HEK293 (cell line): ENCODE measurements around the gene SYT10.
A peak's percentile ranks its signal among the peaks of the same experiment; 100 is the strongest.

Experiments
- CTCF ChIA-PET: fragments of 350-600 bp; formaldehyde crosslinking; extraction: SDS; loops from one replicate; lab custom pipeline; 2021; ENCODE audit warnings: antibody characterized with exemption; lab: Yijun Ruan, JAX
- POLR2A ChIA-PET: fragments of 300-600 bp; formaldehyde crosslinking; extraction: SDS; loops from one replicate; lab custom pipeline; 2020; ENCODE audit warnings: antibody characterized with exemption, inconsistent platforms; lab: Yijun Ruan, JAX
- H3K27ac ChIP-seq: fragments of 200-500 bp; sonication (Bioruptor generic); 2 replicates; pipeline ENCODE4 v1.5.1; 2014; ENCODE audit warnings: low read depth, low read length, control low read depth, inconsistent platforms; ENCODE audit errors: extremely low read depth
- H3K36me3 ChIP-seq, 2 experiments: fragments of 200-500 bp in 1 of 2; sonication (Bioruptor generic) in 1 of 2; 1 replicate in 1 of 2; 2 replicates in 1 of 2; pipeline ENCODE4 v1.5.1; 2014 to 2017; ENCODE audit warnings: inconsistent platforms in 2 of 2, low read length in 2 of 2; ENCODE audit not compliant: control insufficient read depth in 2 of 2, insufficient read depth in 1 of 2
- H3K4me1 ChIP-seq: fragments of 200-500 bp; sonication (Bioruptor generic); 2 replicates; pipeline ENCODE4 v1.5.1; 2014; ENCODE audit warnings: mild to moderate bottlenecking, low read length, inconsistent platforms; ENCODE audit not compliant: control insufficient read depth, insufficient read depth
- H3K4me3 ChIP-seq: 2 replicates; pipeline ENCODE4 v1.5.1; 2011; ENCODE audit warnings: low read depth, mild to moderate bottlenecking, control low read depth, low read length, moderate library complexity
- H3K9me3 ChIP-seq: fragments of 200-500 bp; sonication (Bioruptor generic); 2 replicates; pipeline ENCODE4 v1.5.1; 2014; ENCODE audit warnings: low read depth, low read length, inconsistent platforms; ENCODE audit not compliant: control insufficient read depth, insufficient read depth
- BCL11B ChIP-seq: fragments of 450-650 bp; formaldehyde crosslinking; IDR thresholded peaks from 2 replicates; pipeline ENCODE4 v1.5.1; 2016; ENCODE audit warnings: low read depth, missing biosample characterization, missing genetic modification characterization
- GLI2 ChIP-seq: fragments of 450-650 bp; formaldehyde crosslinking; IDR thresholded peaks from 2 replicates; pipeline ENCODE4; 2017; ENCODE audit warnings: missing biosample characterization, missing genetic modification characterization, low read depth, borderline replicate concordance
- PRDM1 ChIP-seq: fragments of 450-650 bp; formaldehyde crosslinking; IDR thresholded peaks from 2 replicates; pipeline ENCODE4; 2016; ENCODE audit warnings: missing biosample characterization, missing genetic modification characterization
- SCRT1 ChIP-seq: fragments of 450-650 bp; formaldehyde crosslinking; IDR thresholded peaks from 2 replicates; pipeline ENCODE4 v1.5.1; 2016; ENCODE audit warnings: missing biosample characterization, missing genetic modification characterization, borderline replicate concordance
- YY1 ChIP-seq: fragments of 450-650 bp; formaldehyde crosslinking; IDR thresholded peaks from 2 replicates; pipeline ENCODE4 v1.5.1; 2018; ENCODE audit warnings: missing biosample characterization, missing genetic modification characterization
- ZNF155 ChIP-seq: fragments of 450-650 bp; formaldehyde crosslinking; IDR thresholded peaks from 2 replicates; pipeline ENCODE4 v1.5.1; 2016; ENCODE audit warnings: missing biosample characterization, missing genetic modification characterization
- ZNF175 ChIP-seq: fragments of 450-650 bp; formaldehyde crosslinking; IDR thresholded peaks from 2 replicates; pipeline ENCODE4 v1.5.1; 2016; ENCODE audit warnings: missing biosample characterization, missing genetic modification characterization
- ZNF266 ChIP-seq: fragments of 450-650 bp; formaldehyde crosslinking; IDR thresholded peaks from 2 replicates; pipeline ENCODE4 v1.5.1; 2016; ENCODE audit warnings: missing biosample characterization, missing genetic modification characterization, low read depth
- ZNF302 ChIP-seq: fragments of 450-650 bp; formaldehyde crosslinking; IDR thresholded peaks from 2 replicates; pipeline ENCODE4 v1.5.1; 2016; ENCODE audit warnings: missing biosample characterization, missing genetic modification characterization, low read depth
- ZNF394 ChIP-seq: fragments of 450-650 bp; formaldehyde crosslinking; IDR thresholded peaks from 2 replicates; pipeline ENCODE4 v1.5.1; 2016; ENCODE audit warnings: missing biosample characterization, missing genetic modification characterization, mild to moderate bottlenecking, moderate library complexity, borderline replicate concordance
- ZNF426 ChIP-seq: fragments of 450-650 bp; formaldehyde crosslinking; IDR thresholded peaks from 2 replicates; pipeline ENCODE4 v1.5.1; 2017; ENCODE audit warnings: missing biosample characterization, missing genetic modification characterization, mild to moderate bottlenecking, inconsistent platforms, moderate library complexity
- ZNF521 ChIP-seq: fragments of 450-650 bp; formaldehyde crosslinking; IDR thresholded peaks from 2 replicates; pipeline ENCODE4 v1.5.1; 2017; ENCODE audit warnings: missing biosample characterization, mild to moderate bottlenecking, missing genetic modification characterization
- ZNF530 ChIP-seq: fragments of 450-650 bp; formaldehyde crosslinking; IDR thresholded peaks from 2 replicates; pipeline ENCODE4 v1.5.1; 2016; ENCODE audit warnings: low read depth, missing biosample characterization, missing genetic modification characterization
- ZNF623 ChIP-seq: fragments of 450-650 bp; formaldehyde crosslinking; IDR thresholded peaks from 2 replicates; pipeline ENCODE4 v1.5.1; 2016; ENCODE audit warnings: missing biosample characterization, missing genetic modification characterization
- ZNF626 ChIP-seq: fragments of 450-650 bp; sonication (Bioruptor Pico); formaldehyde crosslinking; IDR thresholded peaks from 2 replicates; pipeline ENCODE4 v1.5.1; 2018; ENCODE audit warnings: missing biosample characterization, missing genetic modification characterization, inconsistent platforms
- ZNF664 ChIP-seq: fragments of 450-650 bp; formaldehyde crosslinking; IDR thresholded peaks from 2 replicates; pipeline ENCODE4 v1.5.1; 2016; ENCODE audit warnings: missing biosample characterization, missing genetic modification characterization
- ZNF76 ChIP-seq: fragments of 450-650 bp; formaldehyde crosslinking; IDR thresholded peaks from 2 replicates; pipeline ENCODE4; 2016; ENCODE audit warnings: low read depth, missing biosample characterization, missing genetic modification characterization, borderline replicate concordance
- ZNF830 ChIP-seq: fragments of 450-650 bp; IDR thresholded peaks from 2 replicates; pipeline ENCODE4 v1.5.0; 2018; ENCODE audit warnings: missing biosample characterization, missing genetic modification characterization, low read depth, mild to moderate bottlenecking, moderate library complexity
- TF ChIP-seq, protein P1 (sequence below): fragments of 450-650 bp; formaldehyde crosslinking; IDR thresholded peaks from 2 replicates; pipeline ENCODE4 v1.5.1; 2016; ENCODE audit warnings: missing biosample characterization, missing genetic modification characterization, low read depth
- TF ChIP-seq, protein P2 (sequence below): fragments of 450-650 bp; formaldehyde crosslinking; conservative IDR thresholded peaks from 2 replicates; pipeline ENCODE4 v1.5.1; 2016; ENCODE audit warnings: low read depth, missing biosample characterization, missing genetic modification characterization

Gene SYT10

GRCh38 chr12:33431648-33432047 lies 8.0 kb downstream of the SYT10 start:
- H3K27ac ChIP-seq = no peak overlapping the region
- POLR2A ChIA-PET = no interaction called here
- H3K4me3 ChIP-seq = no peak overlapping the region
- no peaks in the 10 kb centered on the region for H3K9me3 ChIP-seq
- CTCF ChIA-PET = no interaction called here
- no peaks in the 10 kb centered on the region for H3K4me1 ChIP-seq
- H3K36me3 ChIP-seq = no peaks in the 10 kb centered on the region
- TF ChIP-seq GLI2 (tag by site-specific recombination) = no peak
- TF ChIP-seq ZNF830 (tag by site-specific recombination) = no peak
- TF ChIP-seq ZNF626 (tag by site-specific recombination) = no peak
- no peak for TF ChIP-seq YY1 (tag by site-specific recombination)
- TF ChIP-seq ZNF521 = no peak
- no peak for TF ChIP-seq ZNF394 (tag by site-specific recombination)
- no peak for TF ChIP-seq ZNF530
- TF ChIP-seq ZNF266 = no peak
- no peak for TF ChIP-seq ZNF76
- no peak for TF ChIP-seq SCRT1 (tag by site-specific recombination)
- no peak for TF ChIP-seq ZNF302 (tag by site-specific recombination)
- TF ChIP-seq ZNF664 (tag by site-specific recombination) = no peak
- TF ChIP-seq, protein P1, sequence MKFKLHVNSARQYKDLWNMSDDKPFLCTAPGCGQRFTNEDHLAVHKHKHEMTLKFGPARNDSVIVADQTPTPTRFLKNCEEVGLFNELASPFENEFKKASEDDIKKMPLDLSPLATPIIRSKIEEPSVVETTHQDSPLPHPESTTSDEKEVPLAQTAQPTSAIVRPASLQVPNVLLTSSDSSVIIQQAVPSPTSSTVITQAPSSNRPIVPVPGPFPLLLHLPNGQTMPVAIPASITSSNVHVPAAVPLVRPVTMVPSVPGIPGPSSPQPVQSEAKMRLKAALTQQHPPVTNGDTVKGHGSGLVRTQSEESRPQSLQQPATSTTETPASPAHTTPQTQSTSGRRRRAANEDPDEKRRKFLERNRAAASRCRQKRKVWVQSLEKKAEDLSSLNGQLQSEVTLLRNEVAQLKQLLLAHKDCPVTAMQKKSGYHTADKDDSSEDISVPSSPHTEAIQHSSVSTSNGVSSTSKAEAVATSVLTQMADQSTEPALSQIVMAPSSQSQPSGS (tag by site-specific recombination) = no peak
- no peak for TF ChIP-seq BCL11B
- TF ChIP-seq ZNF623 (tag by site-specific recombination) = no peak
- TF ChIP-seq PRDM1 = no peak
- TF ChIP-seq ZNF155 (tag by site-specific recombination) = no peak
- TF ChIP-seq ZNF426 = no peak
- TF ChIP-seq, all 188 proteins: peak for 0

DNA sequence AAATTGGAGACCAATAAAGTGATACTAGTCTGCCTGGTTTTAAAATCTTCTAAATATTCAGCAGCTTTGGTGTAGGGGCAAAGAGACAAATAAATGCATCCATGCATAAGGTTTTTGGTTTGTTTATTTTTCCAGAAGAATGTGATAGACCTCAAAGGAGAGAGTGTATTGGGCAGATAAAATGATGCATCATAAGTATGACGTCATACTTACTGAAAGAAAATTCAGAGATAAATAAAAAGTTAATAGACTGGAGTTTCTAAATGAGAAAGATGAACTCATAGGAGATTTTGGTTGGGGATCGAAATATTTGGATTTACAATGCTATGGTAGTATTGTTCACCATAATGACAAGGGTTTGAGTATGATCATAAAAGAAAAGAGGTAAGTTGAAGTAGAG lies 10.2 kb downstream of the SYT10 start:
- H3K4me3 ChIP-seq = no peak overlapping the region
- TF ChIP-seq ZNF175 (tag by site-specific recombination) = no peak
- TF ChIP-seq, protein P2, sequence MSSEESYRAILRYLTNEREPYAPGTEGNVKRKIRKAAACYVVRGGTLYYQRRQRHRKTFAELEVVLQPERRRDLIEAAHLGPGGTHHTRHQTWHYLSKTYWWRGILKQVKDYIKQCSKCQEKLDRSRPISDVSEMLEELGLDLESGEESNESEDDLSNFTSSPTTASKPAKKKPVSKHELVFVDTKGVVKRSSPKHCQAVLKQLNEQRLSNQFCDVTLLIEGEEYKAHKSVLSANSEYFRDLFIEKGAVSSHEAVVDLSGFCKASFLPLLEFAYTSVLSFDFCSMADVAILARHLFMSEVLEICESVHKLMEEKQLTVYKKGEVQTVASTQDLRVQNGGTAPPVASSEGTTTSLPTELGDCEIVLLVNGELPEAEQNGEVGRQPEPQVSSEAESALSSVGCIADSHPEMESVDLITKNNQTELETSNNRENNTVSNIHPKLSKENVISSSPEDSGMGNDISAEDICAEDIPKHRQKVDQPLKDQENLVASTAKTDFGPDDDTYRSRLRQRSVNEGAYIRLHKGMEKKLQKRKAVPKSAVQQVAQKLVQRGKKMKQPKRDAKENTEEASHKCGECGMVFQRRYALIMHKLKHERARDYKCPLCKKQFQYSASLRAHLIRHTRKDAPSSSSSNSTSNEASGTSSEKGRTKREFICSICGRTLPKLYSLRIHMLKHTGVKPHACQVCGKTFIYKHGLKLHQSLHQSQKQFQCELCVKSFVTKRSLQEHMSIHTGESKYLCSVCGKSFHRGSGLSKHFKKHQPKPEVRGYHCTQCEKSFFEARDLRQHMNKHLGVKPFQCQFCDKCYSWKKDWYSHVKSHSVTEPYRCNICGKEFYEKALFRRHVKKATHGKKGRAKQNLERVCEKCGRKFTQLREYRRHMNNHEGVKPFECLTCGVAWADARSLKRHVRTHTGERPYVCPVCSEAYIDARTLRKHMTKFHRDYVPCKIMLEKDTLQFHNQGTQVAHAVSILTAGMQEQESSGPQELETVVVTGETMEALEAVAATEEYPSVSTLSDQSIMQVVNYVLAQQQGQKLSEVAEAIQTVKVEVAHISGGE (tag by site-specific recombination) = no peak
- TF ChIP-seq, protein P1 (tag by site-specific recombination) = peak; percentile 86
- ChIA-PET POLR2A (no interaction called here), CTCF (no interaction called here)
- no peaks in the 10 kb centered on the region for H3K4me1 ChIP-seq
- no peak overlapping the region for H3K27ac ChIP-seq
- H3K36me3 ChIP-seq = no peaks in the 10 kb centered on the region
- H3K9me3 ChIP-seq = no peaks in the 10 kb centered on the region
